ENCODE data around the gene WWOX.

DNA sequence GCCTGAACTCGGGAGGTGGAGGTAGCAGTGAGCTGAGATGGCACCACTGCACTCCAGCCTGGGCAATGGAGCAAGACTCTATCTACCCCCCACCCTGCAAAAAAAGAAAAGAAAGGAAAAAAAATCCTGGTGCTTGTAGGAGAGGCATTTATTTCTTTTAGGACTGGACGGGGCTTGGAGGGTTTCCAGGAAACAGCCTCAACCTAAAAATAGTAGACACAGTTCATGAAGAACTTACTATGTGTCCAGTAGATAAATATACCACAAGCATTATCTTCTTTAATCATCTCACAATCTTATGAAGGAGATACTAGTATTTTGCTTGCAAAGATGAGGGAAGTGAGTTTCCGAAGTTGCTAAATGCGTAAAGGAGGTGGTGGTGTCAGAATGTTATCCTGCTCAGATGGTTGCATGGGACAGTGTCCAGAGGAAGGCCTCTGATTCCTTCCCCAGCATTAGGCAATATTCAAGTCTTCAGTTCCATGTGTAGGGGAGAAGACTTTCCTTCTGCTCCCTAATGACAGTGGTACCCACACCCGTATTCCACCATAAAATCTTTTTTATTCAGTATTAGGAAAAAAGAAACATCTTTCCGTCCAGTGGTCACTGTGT is 263.2 kb downstream of the WWOX start:
- TF ChIP-seq EZH2 (IDR thresholded peaks at IDR 0.05), result no peak
- no peak for TF ChIP-seq POLR2AphosphoS5 (IDR thresholded peaks at IDR 0.05; ENCODE audit: borderline replicate concordance, low read depth, low read length)
- TF ChIP-seq FOXP2 (optimal IDR thresholded peaks at IDR 0.05; ENCODE audit: control extremely low read depth, extremely low read length, insufficient read depth), result no peak

Measured in SK-N-MC (cell line).